ENCODE results near the gene METTL1. TPM values are rescaled to one million over a fixed set of nuclear protein-coding genes. Genes with fewer than 3 reads are reported as not detected.
A peak's percentile ranks its signal among the peaks of the same experiment; 100 is the strongest.
"Not testable (repeated sequence)": the region's sequence is repeated elsewhere in the genome, so short reads cannot be mapped to it uniquely, and the experiment has no call there.

Gene METTL1
- total RNA-seq, 1 donor from 2014 or later, result 72.2 TPM

DNA sequence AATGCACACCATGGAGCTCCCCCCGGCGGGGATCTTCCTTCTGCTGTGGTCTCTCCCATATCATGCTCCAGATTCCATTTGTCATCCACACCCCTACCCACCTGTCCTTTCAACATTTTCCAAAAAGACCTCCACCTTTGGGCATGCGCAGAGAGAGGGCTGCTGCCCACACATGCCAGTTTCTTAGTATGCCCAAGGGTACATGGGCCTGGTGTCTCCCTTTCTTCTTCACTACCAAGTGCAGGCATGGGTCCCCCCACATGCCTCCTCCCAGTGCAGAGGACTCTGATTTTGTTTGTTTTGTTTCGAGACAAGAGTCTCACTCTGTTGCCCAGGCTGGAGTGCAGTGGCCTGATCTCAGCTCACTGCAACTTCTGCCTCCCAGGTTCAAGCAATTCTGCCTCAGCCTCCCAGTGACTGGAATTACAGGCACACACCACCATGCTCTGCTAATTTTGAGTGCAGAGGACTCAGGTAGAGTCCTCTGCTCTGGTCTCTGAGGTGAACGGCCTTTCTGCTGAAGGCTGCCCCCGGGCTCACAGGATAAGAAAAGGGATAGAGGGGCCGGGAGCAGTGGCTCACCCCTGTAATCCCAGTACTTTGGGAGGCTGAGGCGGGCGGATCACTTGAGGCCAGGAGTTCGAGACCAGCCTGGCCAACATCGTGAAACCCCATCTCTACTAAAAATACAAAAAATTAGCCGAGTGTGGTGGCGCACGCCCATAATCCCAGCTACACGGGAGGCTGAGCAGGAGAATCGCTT lies 49.9 kb downstream of the METTL1 start:
- Mint-ChIP-seq H3K27ac (peak overlapping the region; percentile 10), H3K36me3 (ENCODE audit: low read depth) (peaks cover 43% of the 10 kb centered on the region)
- DNase-seq; H3K4me1 Mint-ChIP-seq; H3K9me3 Mint-ChIP-seq; intact Hi-C loops (cut with micrococcal nuclease); H3K27me3 Mint-ChIP-seq; H3K4me3 Mint-ChIP-seq: not testable (repeated sequence)

DNA sequence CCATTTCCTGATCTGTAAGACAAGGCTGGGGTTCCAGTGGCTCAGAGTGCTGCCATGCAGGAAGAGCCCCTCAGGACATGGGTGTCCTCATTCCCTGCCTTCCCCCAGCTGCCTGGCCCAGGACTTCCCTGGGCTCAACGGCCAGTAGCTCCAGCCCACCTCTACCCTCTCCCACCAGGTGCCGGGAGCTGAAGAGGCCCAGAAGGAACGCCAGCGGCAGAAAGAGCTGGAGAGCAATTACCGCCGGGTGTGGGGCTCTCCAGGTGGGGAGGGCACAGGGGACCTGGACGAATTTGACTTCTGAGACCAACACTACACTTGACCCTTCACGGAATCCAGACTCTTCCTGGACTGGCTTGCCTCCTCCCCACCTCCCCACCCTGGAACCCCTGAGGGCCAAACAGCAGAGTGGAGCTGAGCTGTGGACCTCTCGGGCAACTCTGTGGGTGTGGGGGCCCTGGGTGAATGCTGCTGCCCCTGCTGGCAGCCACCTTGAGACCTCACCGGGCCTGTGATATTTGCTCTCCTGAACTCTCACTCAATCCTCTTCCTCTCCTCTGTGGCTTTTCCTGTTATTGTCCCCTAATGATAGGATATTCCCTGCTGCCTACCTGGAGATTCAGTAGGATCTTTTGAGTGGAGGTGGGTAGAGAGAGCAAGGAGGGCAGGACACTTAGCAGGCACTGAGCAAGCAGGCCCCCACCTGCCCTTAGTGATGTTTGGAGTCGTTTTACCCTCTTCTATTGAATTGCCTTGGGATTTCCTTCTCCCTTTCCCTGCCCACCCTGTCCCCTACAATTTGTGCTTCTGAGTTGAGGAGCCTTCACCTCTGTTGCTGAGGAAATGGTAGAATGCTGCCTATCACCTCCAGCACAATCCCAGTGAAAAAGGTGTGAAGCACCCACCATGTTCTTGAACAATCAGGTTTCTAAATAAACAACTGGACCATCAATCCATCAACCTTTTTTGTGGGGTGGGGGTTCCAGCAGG lies 51.0 kb downstream of the METTL1 start:
- Mint-ChIP-seq H3K36me3 (ENCODE audit: low read depth) (peaks cover 43% of the 10 kb centered on the region), H3K27ac (no peak overlapping the region)

DNA sequence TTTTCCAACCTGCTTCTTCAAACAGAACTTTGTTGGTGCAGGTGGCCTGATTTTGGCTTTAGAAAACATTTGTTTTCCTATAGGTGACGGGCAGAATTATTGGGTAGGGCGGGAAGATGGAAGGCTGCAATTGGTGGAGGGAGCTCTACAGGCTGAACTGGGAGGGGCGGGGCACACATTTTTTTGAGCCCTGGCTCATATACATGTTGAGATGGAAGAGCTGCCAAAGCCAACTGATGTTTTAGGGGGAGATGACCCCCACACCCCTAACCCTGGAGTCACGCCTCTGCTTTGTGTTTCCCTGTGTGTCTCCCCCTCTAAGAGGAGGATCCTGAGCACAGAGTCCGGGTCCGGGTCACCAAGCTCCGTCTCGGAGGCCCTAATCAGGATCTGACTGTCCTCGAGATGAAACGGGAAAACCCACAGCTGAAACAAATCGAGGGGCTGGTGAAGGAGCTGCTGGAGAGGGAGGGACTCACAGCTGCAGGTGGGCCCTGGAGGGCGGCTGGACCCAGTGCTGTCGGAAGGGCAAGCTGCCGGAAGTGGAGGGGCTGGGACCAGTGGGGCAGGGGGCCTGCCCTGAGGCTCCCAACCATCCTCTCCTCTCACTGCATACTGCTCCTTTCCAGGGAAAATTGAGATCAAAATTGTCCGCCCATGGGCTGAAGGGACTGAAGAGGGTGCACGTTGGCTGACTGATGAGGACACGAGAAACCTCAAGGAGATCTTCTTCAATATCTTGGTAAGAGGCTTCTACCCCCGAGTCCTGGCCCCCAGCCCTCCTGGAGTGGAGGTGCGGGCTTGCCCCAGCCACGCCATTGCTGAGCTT lies 51.9 kb downstream of the METTL1 start:
- Mint-ChIP-seq H3K27me3 (no peaks in the 10 kb centered on the region), H3K4me1 (no peaks in the 10 kb centered on the region), H3K27ac (no peak overlapping the region), H3K9me3 (no peaks in the 10 kb centered on the region), H3K4me3 (no peak overlapping the region), H3K36me3 (ENCODE audit: low read depth) (peaks cover 46% of the 10 kb centered on the region)
- intact Hi-C loops (cut with micrococcal nuclease), result no loop called here
- no peak for DNase-seq

More for the DNA sequence above, 51.0 kb downstream of the METTL1 start:
- no peaks in the 10 kb centered on the region for H3K9me3 Mint-ChIP-seq
- intact Hi-C loops (cut with micrococcal nuclease), result no loop called here
- H3K4me1 Mint-ChIP-seq, result no peaks in the 10 kb centered on the region
- no peak overlapping the region for H3K4me3 Mint-ChIP-seq
- H3K27me3 Mint-ChIP-seq, result no peaks in the 10 kb centered on the region
- DNase-seq, result no peak

- Mint-ChIP-seq H3K27ac (no peak overlapping the region), H3K36me3 (ENCODE audit: low read depth) (peaks cover 43% of the 10 kb centered on the region), H3K9me3 (no peaks in the 10 kb centered on the region), H3K27me3 (no peaks in the 10 kb centered on the region), H3K4me1 (no peaks in the 10 kb centered on the region), H3K4me3 (no peak overlapping the region)
- no peak for DNase-seq
- intact Hi-C loops (cut with micrococcal nuclease), result no loop called here
These were observed 53.0 kb downstream of the METTL1 start for GRCh38 chr12:57718641-57719528.

Other genes with a start within 250 kb of the METTL1 start
- gene MBD6, start 249.3 kb downstream of the METTL1 start, total RNA-seq, result 67.5 and 67.8 TPM in 2 replicates
- gene DCTN2, start 224.9 kb downstream of the METTL1 start, total RNA-seq, result 78.9 and 80.9 TPM in 2 replicates
- gene KIF5A, start 222.1 kb downstream of the METTL1 start, total RNA-seq, result 1.8 and 2.4 TPM in 2 replicates
- gene PIP4K2C, start 180.9 kb downstream of the METTL1 start, total RNA-seq, result 21.5 and 23.0 TPM in 2 replicates
- 15.9 and 18.3 TPM in 2 replicates for gene DTX3, start 167.3 kb downstream of the METTL1 start, total RNA-seq
- gene ARHGEF25, start 160.7 kb downstream of the METTL1 start, total RNA-seq, result 1.6 and 1.7 TPM in 2 replicates
- 4.6 and 5.7 TPM in 2 replicates for gene B4GALNT1, start 138.9 kb downstream of the METTL1 start, total RNA-seq
- 84.3 and 92.6 TPM in 2 replicates for gene OS9, start 78.0 kb downstream of the METTL1 start, total RNA-seq
- gene AGAP2, start 33.4 kb downstream of the METTL1 start, total RNA-seq, result 27.1 and 28.2 TPM in 2 replicates
- 19.2 and 19.4 TPM in 2 replicates for gene TSPAN31, start 27.1 kb downstream of the METTL1 start, total RNA-seq
- gene CDK4, start 19.8 kb downstream of the METTL1 start, total RNA-seq, result 240 and 248 TPM in 2 replicates
- 21.6 and 22.7 TPM in 2 replicates for gene MARCHF9, start 17.0 kb downstream of the METTL1 start, total RNA-seq
- 12.3 and 12.7 TPM in 2 replicates for gene CYP27B1, start 5.0 kb downstream of the METTL1 start, total RNA-seq
- 5.2 and 6.1 TPM in 2 replicates for gene EEF1AKMT3, start 509 bp upstream of the METTL1 start, total RNA-seq
- 62.5 and 64.3 TPM in 2 replicates for gene TSFM, start 10.7 kb upstream of the METTL1 start, total RNA-seq
- gene AVIL, start 46.6 kb upstream of the METTL1 start, total RNA-seq, result 1.2 and 1.9 TPM in 2 replicates
- gene CTDSP2, start 74.6 kb upstream of the METTL1 start, total RNA-seq, result 81.4 and 82.7 TPM in 2 replicates
- gene ATP23, start 169.5 kb upstream of the METTL1 start, total RNA-seq, result 8.3 and 10.7 TPM in 2 replicates